A549 (cell line): ENCODE data around the gene TMC4. TPM values are rescaled to one million over a fixed set of nuclear protein-coding genes. Genes with fewer than 3 reads are reported as not detected.
"Not testable (repeated sequence)": the region's sequence is repeated elsewhere in the genome, so short reads cannot be mapped to it uniquely, and the experiment has no call there.

Source experiments
- ATAC-seq, 2 experiments: fragments of 200-7000 bp in 1 of 2; fragments of >200 bp in 1 of 2; cut with Nextera tagmentation in 1 of 2; cut with Tn5 transposase in 1 of 2; 3 replicates each; pipeline versions ENCODE4 v1.8.0 to v1.9.1; 2018 to 2020; ENCODE audit warnings: mild to moderate bottlenecking in 1 of 2, moderate library complexity in 1 of 2
- CTCF ChIA-PET: fragments of 300-600 bp; sonication (Branson Sonifier 250); formaldehyde crosslinking; extraction: SDS; loops from one replicate; lab custom pipeline; 2021; ENCODE audit warnings: antibody characterized with exemption, inconsistent platforms; lab: Yijun Ruan, JAX
- POLR2A ChIA-PET: fragments of 350-600 bp; formaldehyde crosslinking; extraction: SDS; loops from one replicate; lab custom pipeline; 2021; ENCODE audit warnings: antibody characterized with exemption, inconsistent platforms; lab: Yijun Ruan, JAX
- DNase-seq, 2 experiments: peaks; one replicate each; pipeline versions ENCODE4 v3.0.0 to v3.0.0-alpha.2; 2011 to 2016; ENCODE audit warnings: low read depth in 1 of 2, low spot score in 1 of 2
- FAIRE-seq: peaks from 2 replicates; lab custom pipeline; 2011; peaks lifted over from hg19 to GRCh38; lab: Jason Lieb, UNC
- H3K27ac ChIP-seq, 2 experiments: fragments of >200 bp; sonication (Bioruptor Twin); formaldehyde crosslinking; 3 replicates each; pipeline ENCODE4 v1.5.1; 2016 to 2017
- H3K4me1 ChIP-seq: fragments of >200 bp; sonication (Bioruptor Twin); formaldehyde crosslinking; 3 replicates; pipeline ENCODE4 v1.6.1; 2016
- H3K4me2 ChIP-seq: fragments of >200 bp; sonication (Bioruptor Twin); formaldehyde crosslinking; 3 replicates; pipeline ENCODE4 v1.6.1; 2016
- H3K4me3 ChIP-seq: fragments of >200 bp; sonication (Bioruptor Twin); formaldehyde crosslinking; 3 replicates; pipeline ENCODE4 v1.5.1; 2016
- H3K9me3 ChIP-seq: fragments of >200 bp; sonication (Bioruptor Twin); formaldehyde crosslinking; 3 replicates; pipeline ENCODE4 v1.6.1; 2016
- BHLHE40 ChIP-seq: IDR thresholded peaks from 2 replicates; pipeline ENCODE4 v1.6.1; 2012; ENCODE audit warnings: low read depth, low read length, inconsistent platforms
- CBX2 ChIP-seq: fragments of 200-600 bp; sonication (generic); IDR thresholded peaks from 2 replicates; pipeline ENCODE4 v1.6.1; 2016; ENCODE audit warnings: low read depth, mild to moderate bottlenecking, borderline replicate concordance
- CHD4 ChIP-seq: fragments of 200-600 bp; sonication (generic); IDR thresholded peaks from 2 replicates; pipeline ENCODE4 v1.6.1; 2016; ENCODE audit warnings: antibody characterized with exemption, mild to moderate bottlenecking, borderline replicate concordance
- EHF ChIP-seq: fragments of 250-450 bp; sonication (Bioruptor Pico); IDR thresholded peaks from 2 replicates; pipeline ENCODE4 v1.5.0; 2020; ENCODE audit warnings: mild to moderate bottlenecking
- EHMT2 ChIP-seq: fragments of 200-600 bp; sonication (generic); IDR thresholded peaks from 2 replicates; pipeline ENCODE4 v1.6.1; 2016; ENCODE audit warnings: antibody characterized with exemption, low read depth, mild to moderate bottlenecking, moderate library complexity
- ESRRA ChIP-seq: fragments of 150-350 bp; IDR thresholded peaks from 2 replicates; pipeline ENCODE4 v1.6.1; 2014; ENCODE audit warnings: mild to moderate bottlenecking, low read length, borderline replicate concordance
- FOSL2 ChIP-seq, 2 experiments: fragments of 450-650 bp in 1 of 2; fragments of >200 bp in 1 of 2; sonication (Bioruptor Twin) in 1 of 2; formaldehyde crosslinking; IDR thresholded peaks; 2 replicates each; pipeline versions ENCODE4 v1.5.0 to v1.6.1; 2016 to 2020; ENCODE audit warnings: mild to moderate bottlenecking in 1 of 2, moderate library complexity in 1 of 2
- FOXS1 ChIP-seq: fragments of 250-450 bp; sonication (Bioruptor Pico); IDR thresholded peaks from 2 replicates; pipeline ENCODE4 v1.5.0; 2020; ENCODE audit warnings: mild to moderate bottlenecking, moderate library complexity
- MAFK ChIP-seq: fragments of 450-650 bp; IDR thresholded peaks from 2 replicates; pipeline ENCODE4 v1.6.1; 2014; ENCODE audit not compliant: partially characterized antibody
- MAZ ChIP-seq: fragments of 150-350 bp; IDR thresholded peaks from 2 replicates; pipeline ENCODE4 v1.6.1; 2014; ENCODE audit warnings: antibody characterized with exemption, low read depth, low read length, borderline replicate concordance
- NPAS2 ChIP-seq: fragments of 250-450 bp; sonication (Bioruptor Pico); IDR thresholded peaks from 2 replicates; pipeline ENCODE4 v1.8.0; 2022; ENCODE audit warnings: mild to moderate bottlenecking, moderate library complexity, borderline replicate concordance
- NR3C1 ChIP-seq: fragments of >200 bp; sonication (Bioruptor Twin); formaldehyde crosslinking; IDR thresholded peaks from 3 replicates; pipeline ENCODE4 v1.6.1; 2017
- RARB ChIP-seq: fragments of 250-450 bp; sonication (Bioruptor Pico); IDR thresholded peaks from 2 replicates; pipeline ENCODE4 v1.8.0; 2021; ENCODE audit warnings: mild to moderate bottlenecking, moderate library complexity
- SREBF2 ChIP-seq: fragments of 450-650 bp; IDR thresholded peaks from 2 replicates; pipeline ENCODE4 v1.6.1; 2014; ENCODE audit warnings: mild to moderate bottlenecking, moderate library complexity
- TP53 ChIP-seq: fragments of 250-450 bp; sonication (Bioruptor Pico); IDR thresholded peaks from 2 replicates; pipeline ENCODE4 v1.5.0; 2021; ENCODE audit warnings: mild to moderate bottlenecking, moderate library complexity
- ZNF302 ChIP-seq: fragments of 250-450 bp; sonication (Bioruptor Pico); IDR thresholded peaks from 2 replicates; pipeline ENCODE4 v1.9.0; 2021; ENCODE audit warnings: inconsistent platforms, mild to moderate bottlenecking, moderate library complexity
- WGBS: methylation state at CpG from one replicate; pipeline ENCODE4 v1.1.6; 2017; ENCODE audit errors: missing lambda C conversion rate; 5-methylcytosine and 5-hydroxymethylcytosine counted together
- polyA minus RNA-seq: library from RNA; depleted of rRNA, polyadenylated mRNA; stranded (reverse); fragments of >200 nt; gene quantifications from 2 replicates; pipeline ENCODE4 v1.2.3, GENCODE V29; 2011; rRNA and poly(A)+ RNA removed
- polyA plus RNA-seq, 4 experiments: library from polyadenylated mRNA; depleted of rRNA in 3 of 4; stranded (reverse); fragments of >200 nt; fragmentation: RNase III in 1 of 4; extraction: RNeasy Plus Mini Kit Qiagen cat#74134 plus additional on column Dnase treatment in 1 of 4; gene quantifications; 2 replicates in 3 of 4; 3 replicates in 1 of 4; pipeline ENCODE4 v1.2.3, GENCODE V29; 2011 to 2017
- TF ChIP-seq, protein P1 (sequence below): fragments of 250-450 bp; sonication (Bioruptor Pico); IDR thresholded peaks from 2 replicates; pipeline ENCODE4 v1.5.0; 2021; ENCODE audit warnings: mild to moderate bottlenecking, moderate library complexity, borderline replicate concordance
- TF ChIP-seq, protein P2 (sequence below): fragments of 450-650 bp; IDR thresholded peaks from 2 replicates; pipeline ENCODE4 v1.6.1; 2014; ENCODE audit warnings: antibody characterized with exemption

TMC4 gene, protein sequence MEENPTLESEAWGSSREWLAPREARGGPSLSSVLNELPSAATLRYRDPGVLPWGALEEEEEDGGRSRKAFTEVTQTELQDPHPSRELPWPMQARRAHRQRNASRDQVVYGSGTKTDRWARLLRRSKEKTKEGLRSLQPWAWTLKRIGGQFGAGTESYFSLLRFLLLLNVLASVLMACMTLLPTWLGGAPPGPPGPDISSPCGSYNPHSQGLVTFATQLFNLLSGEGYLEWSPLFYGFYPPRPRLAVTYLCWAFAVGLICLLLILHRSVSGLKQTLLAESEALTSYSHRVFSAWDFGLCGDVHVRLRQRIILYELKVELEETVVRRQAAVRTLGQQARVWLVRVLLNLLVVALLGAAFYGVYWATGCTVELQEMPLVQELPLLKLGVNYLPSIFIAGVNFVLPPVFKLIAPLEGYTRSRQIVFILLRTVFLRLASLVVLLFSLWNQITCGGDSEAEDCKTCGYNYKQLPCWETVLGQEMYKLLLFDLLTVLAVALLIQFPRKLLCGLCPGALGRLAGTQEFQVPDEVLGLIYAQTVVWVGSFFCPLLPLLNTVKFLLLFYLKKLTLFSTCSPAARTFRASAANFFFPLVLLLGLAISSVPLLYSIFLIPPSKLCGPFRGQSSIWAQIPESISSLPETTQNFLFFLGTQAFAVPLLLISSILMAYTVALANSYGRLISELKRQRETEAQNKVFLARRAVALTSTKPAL
- polyA plus RNA-seq (2011; rRNA removed) (0.61 and 0.84 TPM in 2 replicates), polyA plus RNA-seq (2017; fragmentation: RNase III; extraction: RNeasy Plus Mini Kit Qiagen cat#74134 plus additional on column Dnase treatment) (0.85 to 1.5 TPM (median 1.2 TPM) in 3 replicates), polyA minus RNA-seq (0.15 and 0.29 TPM in 2 replicates)
- 0.93 and 1.1 TPM in 2 replicates for polyA plus RNA-seq (2012; cell fraction: cytosol; rRNA removed)
- polyA plus RNA-seq (2012; cell fraction: nucleus; rRNA removed): 2.6 and 2.9 TPM in 2 replicates

DNA sequence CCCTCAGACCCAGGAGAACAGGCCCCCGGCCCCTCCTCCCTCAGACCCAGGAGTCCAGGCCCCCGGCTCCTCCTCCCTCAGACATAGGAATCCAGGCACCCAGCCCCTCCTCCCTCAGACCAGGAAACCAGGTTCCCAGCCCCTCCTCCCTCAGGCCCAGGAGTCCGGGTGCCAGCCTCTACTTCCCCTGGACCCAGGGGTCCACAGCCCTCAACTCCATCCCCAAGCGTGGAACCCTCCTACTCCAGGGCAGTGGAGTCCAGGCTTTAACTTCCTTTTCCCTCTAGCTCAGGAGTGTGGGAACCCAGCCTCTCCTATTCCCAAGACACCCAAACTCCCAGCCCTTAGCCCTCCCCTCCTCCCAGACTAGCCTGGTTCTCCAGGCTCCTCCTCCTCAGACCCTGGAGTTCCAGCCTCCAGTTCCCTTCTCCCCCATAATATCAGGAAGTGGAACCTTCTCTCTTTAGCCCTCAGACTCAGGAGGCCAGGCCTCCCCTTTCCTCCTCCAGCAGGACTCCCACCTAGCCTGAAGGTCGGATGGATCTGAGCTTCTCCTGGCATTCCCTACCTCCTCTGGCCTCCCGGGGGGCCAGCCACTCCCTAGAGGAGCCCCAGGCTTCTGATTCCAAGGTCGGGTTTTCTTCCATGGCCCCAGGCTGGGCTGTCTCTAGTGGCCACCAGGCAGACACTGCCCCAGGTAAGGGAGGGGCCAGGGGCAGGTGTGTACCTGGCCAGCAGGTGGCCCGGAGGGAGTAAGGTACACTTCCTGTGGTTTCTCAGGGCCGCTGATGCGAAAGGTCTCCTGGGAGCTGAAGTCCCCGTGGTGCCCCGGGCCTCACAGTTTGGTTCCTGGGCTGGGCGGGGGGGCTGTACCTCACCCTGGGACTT is at the start of gene TMC4:
Gene TMC4, minus strand, starts transcription at position 690 of the 888 bp plus-strand sequence. Its CDS starts 43 bp downstream, at position 647.
- no peaks in the 10 kb centered on the region for H3K9me3 ChIP-seq
- peak within 1 kb of the TSS in 1 of 2 experiments; percentile 18; a peak in 2 of 6 replicates for H3K27ac ChIP-seq
- H3K4me1 ChIP-seq: peaks cover 10% of the 10 kb centered on the region; the same call in 2 of the 3 replicates
- no peak within 1 kb of the TSS for H3K4me3 ChIP-seq
- WGBS: 33% methylated on average over 7 of the region's 13 CpGs
- no peak within 1 kb of the TSS for H3K4me2 ChIP-seq
- POLR2A ChIA-PET: interaction anchor here (1.2 to 1.9 kb wide), 2 partner anchors 14 to 17 kb away, joined by 3 to 5 read pairs; partner anchors contain the start of gene MBOAT7
- TF ChIP-seq TP53 (CRISPR knock-in tag): no peak
- TF ChIP-seq, protein P1, sequence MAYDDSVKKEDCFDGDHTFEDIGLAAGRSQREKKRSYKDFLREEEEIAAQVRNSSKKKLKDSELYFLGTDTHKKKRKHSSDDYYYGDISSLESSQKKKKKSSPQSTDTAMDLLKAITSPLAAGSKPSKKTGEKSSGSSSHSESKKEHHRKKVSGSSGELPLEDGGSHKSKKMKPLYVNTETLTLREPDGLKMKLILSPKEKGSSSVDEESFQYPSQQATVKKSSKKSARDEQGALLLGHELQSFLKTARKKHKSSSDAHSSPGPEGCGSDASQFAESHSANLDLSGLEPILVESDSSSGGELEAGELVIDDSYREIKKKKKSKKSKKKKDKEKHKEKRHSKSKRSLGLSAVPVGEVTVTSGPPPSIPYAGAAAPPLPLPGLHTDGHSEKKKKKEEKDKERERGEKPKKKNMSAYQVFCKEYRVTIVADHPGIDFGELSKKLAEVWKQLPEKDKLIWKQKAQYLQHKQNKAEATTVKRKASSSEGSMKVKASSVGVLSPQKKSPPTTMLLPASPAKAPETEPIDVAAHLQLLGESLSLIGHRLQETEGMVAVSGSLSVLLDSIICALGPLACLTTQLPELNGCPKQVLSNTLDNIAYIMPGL (CRISPR knock-in tag): no peak
- no peak for TF ChIP-seq SREBF2
- no peak for TF ChIP-seq FOXS1
- no peak for TF ChIP-seq ZNF302 (CRISPR knock-in tag)
- TF ChIP-seq BHLHE40: no peak
- no peak for TF ChIP-seq CBX2
- no peak for TF ChIP-seq ESRRA
- no peak for TF ChIP-seq NR3C1
- TF ChIP-seq MAFK: no peak
- TF ChIP-seq MAZ: no peak
- TF ChIP-seq EHF: no peak
- no peak for TF ChIP-seq CHD4
- no peak for TF ChIP-seq RARB (CRISPR knock-in tag)
- TF ChIP-seq, protein P2, sequence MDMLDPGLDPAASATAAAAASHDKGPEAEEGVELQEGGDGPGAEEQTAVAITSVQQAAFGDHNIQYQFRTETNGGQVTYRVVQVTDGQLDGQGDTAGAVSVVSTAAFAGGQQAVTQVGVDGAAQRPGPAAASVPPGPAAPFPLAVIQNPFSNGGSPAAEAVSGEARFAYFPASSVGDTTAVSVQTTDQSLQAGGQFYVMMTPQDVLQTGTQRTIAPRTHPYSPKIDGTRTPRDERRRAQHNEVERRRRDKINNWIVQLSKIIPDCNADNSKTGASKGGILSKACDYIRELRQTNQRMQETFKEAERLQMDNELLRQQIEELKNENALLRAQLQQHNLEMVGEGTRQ: no peak
- no peak for TF ChIP-seq EHMT2
- no peak for TF ChIP-seq NPAS2 (CRISPR knock-in tag)
- no peak for TF ChIP-seq FOSL2 (IDR thresholded peaks at IDR 0.05)
- TF ChIP-seq FOSL2 (CRISPR knock-in tag; IDR thresholded peaks at IDR 0.05): no peak
- TF ChIP-seq, all 56 proteins: peak for 0
- FAIRE-seq (no peak), DNase-seq (peak in 1 of 2 experiments; percentile 45), ATAC-seq (peak; percentile 42 to 54)
- CTCF ChIA-PET: interaction anchor here (2.8 to 12.1 kb wide), 2 partner anchors 12 to 218 kb away, joined by 7 to 295 read pairs; partner anchors contain the start of genes MBOAT7 and TSEN34

DNA sequence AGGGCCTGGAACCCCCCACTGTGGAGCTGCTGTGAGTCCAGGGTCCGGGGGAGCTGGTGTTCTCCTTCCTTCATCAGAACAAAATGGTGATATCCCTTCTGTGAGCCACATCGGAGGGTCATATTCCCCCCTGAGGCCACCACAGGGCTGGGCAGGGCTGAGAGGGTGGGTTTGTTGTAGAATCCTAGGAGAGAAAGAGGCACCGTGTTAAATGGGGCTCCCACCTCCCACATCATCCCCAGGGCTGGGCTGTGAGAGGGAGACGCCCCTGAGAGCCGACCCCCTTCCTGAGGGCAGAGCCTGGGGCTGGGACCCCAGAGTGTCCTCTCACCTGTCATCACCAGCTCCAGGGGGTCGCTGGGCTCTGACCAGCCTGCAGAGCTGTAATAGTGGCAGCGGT is 49.0 kb upstream of the TMC4 start:
- H3K4me2 ChIP-seq, FAIRE-seq, POLR2A ChIA-PET, DNase-seq, H3K27ac ChIP-seq, H3K4me1 ChIP-seq, ATAC-seq, H3K4me3 ChIP-seq, H3K9me3 ChIP-seq: not testable (repeated sequence)
- WGBS: 76% methylated on average over 6 of the region's 7 CpGs
- CTCF ChIA-PET: interaction anchor here (1.8 kb wide), 1 partner anchor 10 kb away, joined by 8 read pairs; no protein-coding TSS in a partner anchor

DNA sequence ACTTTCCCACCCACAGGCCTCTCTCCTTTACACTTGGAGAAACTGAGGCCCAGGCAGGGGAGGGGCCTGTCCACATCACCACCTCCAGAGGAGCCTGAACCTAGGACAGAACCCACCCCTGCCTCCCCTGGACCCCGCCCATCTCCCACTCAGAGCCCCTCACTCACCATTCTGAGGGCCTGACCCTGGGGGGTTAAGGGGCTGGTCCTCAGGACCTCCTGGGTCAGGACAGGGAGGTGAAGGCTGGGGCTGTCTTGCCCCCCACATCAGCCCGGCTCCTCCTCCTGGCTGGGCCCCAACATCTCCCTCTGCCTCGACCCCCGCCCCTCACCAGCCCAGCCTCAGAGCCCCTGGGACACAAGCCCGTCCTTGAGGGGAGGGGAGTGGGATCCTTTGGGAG is 46.7 kb upstream of the TMC4 start:
- ATAC-seq, H3K4me2 ChIP-seq, POLR2A ChIA-PET, H3K4me1 ChIP-seq, H3K9me3 ChIP-seq, H3K4me3 ChIP-seq, FAIRE-seq, H3K27ac ChIP-seq, DNase-seq: not testable (repeated sequence)
- CTCF ChIA-PET: interaction anchor here (1.0 kb wide), 1 partner anchor 38 kb away, joined by 3 read pairs; no protein-coding TSS in a partner anchor
- 69% methylated on average over 4 of the region's 5 CpGs for WGBS
